BE2C (cell line): Measurements from ENCODE around the gene MFF.

Source experiments
- DNase-seq: peaks from one replicate; pipeline ENCODE4 v3.0.0-alpha.2; 2020
- H3K27me3 ChIP-seq: fragments of 250-450 bp; sonication (Bioruptor Pico); 2 replicates; pipeline ENCODE4 v1.5.1; 2020; ENCODE audit warnings: mild to moderate bottlenecking
- H3K36me3 ChIP-seq: fragments of 250-450 bp; sonication (Bioruptor Pico); 2 replicates; pipeline ENCODE4 v1.5.1; 2020; ENCODE audit warnings: mild to moderate bottlenecking
- H3K4me1 ChIP-seq: fragments of 250-450 bp; sonication (Bioruptor Pico); 2 replicates; pipeline ENCODE4 v1.5.1; 2020
- H3K4me3 ChIP-seq: 2 replicates; pipeline ENCODE4 v1.5.1; 2011; ENCODE audit warnings: low read depth, low read length
- H3K9me3 ChIP-seq: fragments of 250-450 bp; sonication (Bioruptor Pico); 2 replicates; pipeline ENCODE4 v1.5.1; 2020
- CTCF ChIP-seq: IDR thresholded peaks from 2 replicates; pipeline ENCODE4 v1.5.1; 2012; ENCODE audit warnings: mild to moderate bottlenecking, low read depth, low read length

MFF gene

GRCh38 chr2:227324642-227324994 lies 433 bp upstream of the MFF start:
- Histone ChIP-seq H3K4me1 (no peaks in the 10 kb centered on the region; the same call in 1 of the 2 replicates), H3K9me3 (no peaks in the 10 kb centered on the region), H3K27me3 (no peaks in the 10 kb centered on the region), H3K36me3 (no peaks in the 10 kb centered on the region), H3K4me3 (peak overlapping the region; percentile 99)
- TF ChIP-seq CTCF: no peak
- DNase-seq: peak; percentile 11

- peak overlapping the region; percentile 99 for H3K4me3 ChIP-seq
- H3K4me1 ChIP-seq: no peaks in the 10 kb centered on the region; the same call in 1 of the 2 replicates
- TF ChIP-seq CTCF: no peak
- DNase-seq: peak; percentile 33
- H3K9me3 ChIP-seq: no peaks in the 10 kb centered on the region
- H3K36me3 ChIP-seq: no peaks in the 10 kb centered on the region
- no peaks in the 10 kb centered on the region for H3K27me3 ChIP-seq
Observed at GRCh38 chr2:227325839-227326195, 766 bp downstream of the MFF start.

- Histone ChIP-seq H3K36me3 (no peaks in the 10 kb centered on the region), H3K4me1 (no peaks in the 10 kb centered on the region; the same call in 1 of the 2 replicates), H3K4me3 (peak overlapping the region; percentile 99), H3K27me3 (no peaks in the 10 kb centered on the region), H3K9me3 (no peaks in the 10 kb centered on the region)
- TF ChIP-seq CTCF: no peak
- DNase-seq: no peak
Observed at GRCh38 chr2:227326783-227327182, 1.7 kb downstream of the MFF start.

GRCh38 chr2:227335713-227336112 lies 10.7 kb downstream of the MFF start:
- peaks cover 36% of the 10 kb centered on the region for H3K36me3 ChIP-seq
- no peaks in the 10 kb centered on the region for H3K9me3 ChIP-seq
- no peak for TF ChIP-seq CTCF
- H3K4me3 ChIP-seq: no peak overlapping the region
- no peaks in the 10 kb centered on the region for H3K4me1 ChIP-seq
- H3K27me3 ChIP-seq: no peaks in the 10 kb centered on the region
- DNase-seq: no peak

- Histone ChIP-seq H3K4me1 (no peaks in the 10 kb centered on the region), H3K9me3 (no peaks in the 10 kb centered on the region), H3K27me3 (no peaks in the 10 kb centered on the region), H3K4me3 (no peak overlapping the region), H3K36me3 (peaks cover 36% of the 10 kb centered on the region)
- no peak for DNase-seq
- TF ChIP-seq CTCF: no peak
Observed at GRCh38 chr2:227337442-227337841, 12.4 kb downstream of the MFF start.

- no peaks in the 10 kb centered on the region for H3K9me3 ChIP-seq
- DNase-seq: no peak
- H3K27me3 ChIP-seq: no peaks in the 10 kb centered on the region
- no peak overlapping the region for H3K4me3 ChIP-seq
- H3K36me3 ChIP-seq: peaks cover 35% of the 10 kb centered on the region
- no peak for TF ChIP-seq CTCF
- no peaks in the 10 kb centered on the region for H3K4me1 ChIP-seq
Observed at GRCh38 chr2:227339098-227339599, 14.1 kb downstream of the MFF start.
